ENCODE data around the gene RABGGTA.

The RABGGTA gene

GRCh38 chr14:24281636-24282035, 10.2 kb upstream of the RABGGTA start:
- DNase-seq (ENCODE audit: low spot score), result no peak

GRCh38 chr14:24280797-24281460, 9.5 kb upstream of the RABGGTA start:
- no peak for DNase-seq (ENCODE audit: low spot score)
- TF ChIP-seq CTCF (IDR thresholded peaks at IDR 0.05; ENCODE audit: extremely low read depth, missing control alignments), result no peak

More at GRCh38 chr14:24281636-24282035, 10.2 kb upstream of the RABGGTA start:
- TF ChIP-seq CTCF (IDR thresholded peaks at IDR 0.05; ENCODE audit: extremely low read depth, missing control alignments), result no peak

- DNase-seq (ENCODE audit: low spot score), result peak; percentile 35
- peak; percentile 8 for TF ChIP-seq CTCF (IDR thresholded peaks at IDR 0.05; ENCODE audit: extremely low read depth, missing control alignments)
Measured at GRCh38 chr14:24279301-24280186, 8.1 kb upstream of the RABGGTA start.

GRCh38 chr14:24278424-24278823, 7.0 kb upstream of the RABGGTA start:
- no peak for TF ChIP-seq CTCF (IDR thresholded peaks at IDR 0.05; ENCODE audit: extremely low read depth, missing control alignments)

GRCh38 chr14:24277606-24278321, 6.4 kb upstream of the RABGGTA start:
- TF ChIP-seq CTCF (IDR thresholded peaks at IDR 0.05; ENCODE audit: extremely low read depth, missing control alignments), result no peak
- no peak for DNase-seq (ENCODE audit: low spot score)

More at GRCh38 chr14:24278424-24278823, 7.0 kb upstream of the RABGGTA start:
- no peak for DNase-seq (ENCODE audit: low spot score)

- no peak for DNase-seq (ENCODE audit: low spot score)
- no peak for TF ChIP-seq CTCF (IDR thresholded peaks at IDR 0.05; ENCODE audit: extremely low read depth, missing control alignments)
Measured at GRCh38 chr14:24277071-24277470, 5.7 kb upstream of the RABGGTA start.

Data from GM20000 (cell line).